Activated CD4-positive, alpha-beta T cell treated with anti-CD3 and anti-CD28 coated beads for 48 hours (primary cell): Measurements from ENCODE around the gene RAD51B.

Experiments
- DNase-seq: peaks from one replicate; pipeline ENCODE4 v3.0.0-alpha.2; 2020

The RAD51B gene

DNA sequence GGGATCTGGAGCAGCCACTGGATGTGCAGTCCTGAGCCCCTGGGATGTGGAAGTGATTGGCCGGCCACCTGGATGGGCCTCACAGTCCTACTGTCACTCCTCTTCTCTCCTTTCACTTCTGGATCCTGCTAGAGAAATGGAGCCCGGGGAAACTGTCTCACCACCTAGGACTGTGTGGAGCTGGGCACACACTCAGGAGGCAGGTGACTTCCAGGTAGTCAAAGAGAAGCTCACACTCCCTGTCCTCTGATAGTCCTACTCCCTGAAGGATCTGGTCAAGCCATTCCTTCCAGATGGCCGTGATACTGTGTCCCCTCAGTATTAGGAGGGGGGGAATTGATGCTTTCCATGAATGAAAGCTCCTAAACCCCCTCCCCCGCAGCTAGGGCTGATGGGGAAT, 772.2 kb downstream of the RAD51B start:
- no peak for DNase-seq

DNA sequence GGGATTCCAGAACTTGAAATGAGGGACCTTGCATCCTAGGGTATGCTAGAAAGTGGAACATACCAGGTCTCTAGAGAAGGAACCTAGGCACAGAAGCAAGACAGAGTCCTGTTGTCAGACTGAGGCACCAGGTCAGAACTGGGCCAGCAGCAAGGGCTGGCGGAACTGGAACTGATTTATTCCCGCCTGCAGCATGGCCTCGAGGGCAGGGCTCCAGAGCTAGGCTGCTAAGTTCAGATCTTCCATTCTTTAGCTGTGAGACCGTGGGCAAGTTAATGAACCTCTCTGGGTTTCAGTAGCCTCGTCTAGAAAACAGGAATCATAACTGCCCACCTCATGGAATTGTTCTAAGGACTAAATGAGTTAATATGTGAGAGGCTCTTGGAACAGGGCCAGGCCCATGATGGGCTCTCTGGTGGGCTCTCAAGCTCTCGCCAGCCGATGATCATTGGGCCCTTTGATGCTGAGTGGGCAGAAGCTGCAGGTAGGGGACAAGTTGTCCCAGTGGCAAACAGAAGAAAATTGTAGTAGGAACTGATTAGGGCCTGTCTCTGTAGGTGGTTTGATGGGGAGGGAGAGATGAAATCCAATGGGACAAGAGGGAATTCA, 773.5 kb downstream of the RAD51B start:
- DNase-seq, result no peak

DNA sequence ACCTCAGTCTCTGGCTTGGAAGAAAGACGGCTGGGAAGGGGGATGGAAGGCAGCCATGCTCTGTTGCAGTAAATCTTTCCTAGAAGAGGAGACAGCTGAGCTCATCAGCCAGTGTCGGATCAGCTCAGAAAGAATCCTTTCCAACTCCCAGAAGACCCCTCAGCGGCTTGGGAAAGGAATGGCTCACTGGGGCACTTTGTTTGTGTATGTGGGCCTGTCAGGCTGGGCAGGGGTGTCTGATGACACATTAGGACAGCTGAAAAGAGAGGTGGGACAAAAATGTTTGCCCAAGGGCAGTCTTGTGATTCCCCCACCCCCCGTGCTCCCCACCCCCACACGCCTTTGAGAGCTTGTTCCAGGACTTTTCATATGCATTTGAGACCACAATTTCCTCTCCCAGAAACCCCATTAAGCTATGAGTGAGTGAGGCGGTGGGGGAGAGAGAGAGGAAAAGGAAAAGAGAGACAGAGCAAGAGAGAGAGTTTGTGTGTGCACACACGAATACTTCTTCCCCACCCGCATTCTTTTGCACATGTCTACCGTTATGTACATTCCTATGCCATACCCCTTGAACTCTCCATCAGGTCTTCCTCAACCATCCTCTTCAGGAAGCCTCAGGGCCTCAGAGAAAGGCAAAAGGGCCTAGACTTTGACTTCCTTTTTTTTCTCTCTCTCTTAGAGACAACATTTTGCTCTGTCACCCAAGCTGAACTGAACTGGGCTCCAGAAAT, 774.4 kb downstream of the RAD51B start:
- DNase-seq, result no peak

DNA sequence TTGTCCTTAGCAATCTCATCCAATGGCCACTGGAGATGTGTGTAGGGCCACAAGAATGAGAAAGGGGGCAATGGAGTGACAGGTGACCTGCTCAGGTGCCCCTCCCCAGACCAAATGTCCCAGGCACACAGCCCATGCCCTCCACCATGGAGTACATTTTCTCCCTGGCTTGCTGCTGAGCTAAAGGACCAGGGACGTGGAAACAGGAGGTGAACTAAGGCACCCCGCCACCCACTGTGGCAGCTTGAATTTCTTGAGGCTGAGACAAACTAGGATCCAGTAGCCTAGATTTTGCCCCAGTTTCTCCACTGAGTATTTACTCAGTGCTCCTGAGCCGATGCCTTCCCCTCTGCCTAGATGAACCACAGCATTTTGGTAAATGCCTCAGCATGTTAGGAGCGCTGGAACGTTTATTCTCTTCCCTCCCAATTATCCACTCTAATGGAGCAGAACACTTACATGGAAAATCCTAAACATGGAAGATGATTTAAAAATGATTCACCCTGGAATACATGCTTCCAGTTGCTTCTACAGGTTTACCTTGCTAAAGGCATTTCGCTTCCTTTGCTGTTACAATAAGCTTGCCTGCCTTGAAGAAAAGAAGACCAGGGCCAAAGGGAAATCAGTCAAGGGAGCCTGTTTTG, 775.3 kb downstream of the RAD51B start:
- no peak for DNase-seq

DNA sequence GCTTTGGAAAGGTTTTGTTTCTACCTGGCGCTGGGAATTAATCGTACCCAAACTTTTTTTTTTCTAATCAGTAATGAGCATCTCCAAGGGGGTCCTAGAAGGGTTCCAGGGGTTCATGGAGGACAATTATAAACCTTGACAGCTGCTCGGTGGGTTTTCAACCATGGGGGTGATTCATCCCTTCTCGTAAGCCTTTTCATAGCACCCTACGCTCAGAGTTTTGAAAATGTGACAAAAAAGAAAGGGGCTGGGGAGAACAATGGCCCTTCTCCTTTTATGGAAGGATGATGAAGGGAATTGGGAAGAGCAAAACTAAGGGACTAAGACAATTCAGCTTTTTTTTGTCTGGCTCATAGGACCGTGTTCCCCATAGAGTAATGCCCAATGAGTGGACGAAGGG, 776.6 kb downstream of the RAD51B start:
- DNase-seq, result no peak

DNA sequence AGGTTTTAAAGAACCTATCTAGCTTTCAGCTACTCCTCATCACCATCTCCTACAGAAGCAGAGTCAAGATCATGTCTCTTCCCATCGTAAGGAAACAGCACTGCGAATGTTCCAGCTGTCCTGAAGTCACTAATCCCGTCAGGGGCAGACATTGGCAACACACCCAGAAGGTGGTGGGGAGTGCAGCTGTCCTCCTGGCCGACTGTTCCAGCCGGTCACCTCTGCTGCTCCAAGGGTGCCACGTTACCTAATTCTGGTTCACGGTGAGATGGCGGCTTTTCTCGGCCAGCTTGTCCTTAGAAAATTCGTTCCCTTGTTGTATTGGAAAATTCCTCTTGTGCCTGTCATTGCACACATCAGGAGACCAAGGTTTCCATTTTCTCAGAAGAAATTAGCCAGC, 777.1 kb downstream of the RAD51B start:
- DNase-seq, result no peak

DNA sequence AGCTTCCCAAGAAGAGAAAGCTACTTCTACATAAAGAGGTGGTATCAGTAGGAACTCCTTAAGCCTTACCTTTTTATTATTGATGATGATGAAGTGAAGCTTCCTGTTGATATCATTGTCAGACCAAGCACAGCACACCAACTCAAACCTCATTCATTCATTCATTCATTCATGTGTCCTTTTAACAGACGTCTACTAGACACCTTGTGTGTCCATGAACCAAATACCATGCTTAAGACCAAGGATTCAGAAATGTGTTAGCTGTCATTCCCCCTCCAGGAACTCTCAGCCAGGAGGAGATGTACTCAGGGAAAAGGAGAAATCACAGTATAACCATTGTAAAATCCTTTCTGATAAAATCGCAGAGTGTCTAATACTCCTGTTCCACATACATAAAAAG, 778.5 kb downstream of the RAD51B start:
- no peak for DNase-seq

DNA sequence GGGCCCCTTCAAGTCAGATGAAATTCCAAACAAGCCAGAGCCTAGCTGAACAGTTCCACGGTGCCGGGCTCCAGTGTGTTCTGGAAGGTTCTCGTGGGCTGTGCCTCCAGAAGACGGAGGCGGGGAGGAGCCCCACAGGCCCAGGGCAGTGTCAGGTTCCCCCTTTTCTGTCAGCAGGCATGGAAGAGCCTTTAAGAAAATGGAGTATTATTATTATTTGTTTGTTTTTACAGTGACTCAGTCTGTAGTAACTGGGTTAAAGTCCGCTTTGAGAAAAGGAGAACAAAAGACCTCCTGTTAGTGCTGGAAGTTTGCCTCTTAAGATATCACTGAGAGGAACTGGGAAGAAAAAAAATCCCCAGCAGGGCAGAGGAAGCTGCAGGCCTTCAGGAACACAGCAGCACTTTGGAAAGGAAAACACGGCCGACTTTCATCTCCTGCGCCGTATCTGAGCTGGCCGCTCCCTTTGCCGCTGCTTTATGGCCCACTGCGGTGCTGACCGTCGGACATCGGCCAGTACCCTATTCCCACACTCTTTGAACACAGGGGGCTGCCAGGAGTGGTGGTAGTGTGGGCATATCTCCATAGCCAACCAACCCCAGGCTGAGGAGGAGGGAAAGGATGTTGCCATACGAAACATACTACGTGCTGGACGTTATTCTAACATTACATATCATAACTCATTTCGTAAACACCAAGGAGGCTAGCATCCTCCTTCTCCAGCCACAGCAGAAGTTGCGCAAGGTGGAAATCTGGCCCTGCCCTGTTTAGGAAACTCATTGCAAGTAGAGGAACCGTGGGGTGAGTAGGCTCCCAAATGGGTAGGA, 779.3 kb downstream of the RAD51B start:
- DNase-seq, result no peak

DNA sequence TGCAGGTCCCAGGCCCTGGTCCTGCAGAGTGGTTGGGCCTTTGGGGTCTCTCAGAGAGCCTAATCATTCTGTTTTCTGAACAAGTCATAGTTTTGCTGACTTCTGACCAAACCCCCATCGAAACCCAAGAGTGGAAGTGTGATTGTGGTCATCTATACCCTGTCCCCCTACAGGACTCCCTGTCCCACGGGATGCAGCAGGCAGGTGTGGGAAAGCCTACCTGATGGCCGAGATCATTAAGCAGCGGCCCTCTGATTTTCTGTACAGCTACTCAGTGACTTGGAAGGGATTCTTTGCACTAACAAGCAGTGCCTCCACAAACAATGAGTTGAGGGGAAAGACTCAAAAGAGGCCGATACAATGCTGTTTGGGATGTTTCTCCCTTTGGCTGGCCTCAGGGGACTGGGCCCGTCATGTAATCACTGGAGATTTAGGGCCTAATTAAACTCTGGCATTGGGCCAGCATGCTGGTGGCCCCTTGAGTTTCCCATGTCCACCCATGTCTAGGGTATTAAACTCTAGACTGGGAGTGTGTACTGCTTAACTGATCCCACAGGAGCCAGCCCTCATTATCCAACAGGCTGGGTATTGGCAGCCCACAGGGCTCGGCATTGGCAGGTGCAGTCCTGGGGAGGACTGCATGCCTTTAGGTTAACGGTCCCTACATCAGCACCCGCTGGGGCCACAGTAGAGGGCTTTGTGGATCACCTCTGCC, 780.5 kb downstream of the RAD51B start:
- DNase-seq, result no peak

DNA sequence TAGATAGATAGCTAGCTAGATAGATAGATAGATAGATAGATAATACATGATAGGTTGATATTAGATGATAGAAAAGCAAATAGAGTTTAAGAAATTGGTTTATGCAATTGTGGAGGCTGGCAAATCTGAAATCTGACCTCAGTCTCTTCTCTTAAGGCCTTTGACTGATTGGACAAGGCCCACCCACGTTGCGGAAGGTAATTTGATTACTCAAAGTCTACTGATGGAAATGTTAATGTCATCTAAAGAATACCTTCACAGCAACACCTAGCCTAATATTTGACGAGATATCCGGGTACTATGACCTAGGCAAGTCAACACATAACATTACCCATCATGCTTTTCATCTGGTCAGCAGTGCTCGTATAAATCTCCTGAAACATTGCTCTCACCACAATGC, 782.9 kb downstream of the RAD51B start:
- no peak for DNase-seq

DNA sequence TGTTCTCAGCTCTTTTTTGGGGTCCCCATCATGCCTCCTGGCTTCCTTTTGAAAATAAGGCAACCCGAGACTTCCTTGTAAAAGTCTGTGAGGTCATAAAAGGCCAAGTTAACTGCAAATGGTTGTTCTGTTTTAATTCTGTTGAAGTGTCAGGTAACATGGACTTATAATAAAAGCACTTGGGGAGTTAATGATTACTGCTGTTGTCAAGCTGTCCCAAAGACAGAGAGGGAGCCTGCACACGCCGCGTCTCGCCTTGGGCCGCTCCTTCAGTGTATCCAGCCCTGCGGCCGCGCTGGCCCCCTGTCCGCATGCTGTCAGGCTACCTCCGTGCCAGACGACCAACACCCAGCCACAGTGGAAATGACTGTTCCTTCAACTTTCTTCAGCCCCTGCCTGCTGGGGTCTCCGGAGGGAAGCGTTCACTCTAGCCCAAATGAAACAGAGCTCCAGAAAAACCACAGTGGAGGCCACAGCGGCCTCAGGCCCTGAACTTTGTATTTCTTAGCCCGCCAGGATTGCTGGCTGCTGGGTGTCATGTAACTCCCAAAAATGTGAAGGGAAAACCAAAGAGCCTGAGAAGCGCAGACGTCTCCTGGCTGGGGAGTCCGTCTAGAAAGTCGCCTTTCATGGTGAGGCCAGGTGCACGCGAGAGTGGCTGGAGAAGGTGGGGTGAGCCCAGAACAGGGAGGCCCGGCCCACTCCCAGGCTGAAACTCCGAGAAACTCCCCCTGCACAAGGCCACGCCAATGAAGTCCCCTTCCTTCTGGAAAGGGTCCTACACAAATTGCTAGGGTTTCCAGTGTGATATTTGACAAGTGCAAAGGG, 784.2 kb downstream of the RAD51B start:
- no peak for DNase-seq

DNA sequence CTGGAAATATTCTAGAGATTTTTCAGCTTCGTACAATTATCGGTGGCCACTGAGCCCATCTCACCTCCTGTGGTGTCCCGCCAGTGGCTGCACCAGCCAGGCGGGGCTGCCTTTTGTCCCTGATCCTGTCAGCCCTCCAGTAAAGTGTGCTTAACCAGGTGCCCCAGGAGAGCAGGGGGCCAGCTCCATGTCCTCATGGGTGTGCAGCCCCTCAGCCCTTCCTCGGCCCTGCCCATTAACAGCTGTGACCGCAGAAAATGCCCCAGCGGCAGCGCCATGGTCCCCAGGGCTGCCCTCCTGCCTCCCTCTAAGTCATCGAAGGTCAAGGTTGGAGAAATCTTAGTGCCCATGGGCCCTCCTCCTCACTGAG, 784.8 kb downstream of the RAD51B start:
- no peak for DNase-seq

DNA sequence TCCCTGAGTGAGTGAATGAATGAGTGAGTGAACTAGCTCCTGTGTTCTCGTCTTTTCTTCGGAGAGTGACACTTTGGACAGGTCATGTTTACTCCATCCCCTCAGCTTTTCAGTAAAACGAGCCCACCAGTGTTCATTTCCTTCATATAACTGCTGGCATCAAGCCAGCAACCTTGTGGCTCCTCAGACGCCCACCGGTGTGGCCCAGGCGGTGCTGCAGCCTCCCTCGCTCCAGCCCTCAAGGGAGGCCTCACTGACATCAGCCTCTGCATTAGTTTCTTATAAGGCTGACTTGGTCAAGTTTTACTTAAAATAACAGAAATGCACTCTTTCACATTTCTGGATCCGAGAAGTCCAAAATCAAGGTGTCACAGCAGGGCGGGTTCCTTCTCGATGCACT, 785.2 kb downstream of the RAD51B start:
- no peak for DNase-seq

DNA sequence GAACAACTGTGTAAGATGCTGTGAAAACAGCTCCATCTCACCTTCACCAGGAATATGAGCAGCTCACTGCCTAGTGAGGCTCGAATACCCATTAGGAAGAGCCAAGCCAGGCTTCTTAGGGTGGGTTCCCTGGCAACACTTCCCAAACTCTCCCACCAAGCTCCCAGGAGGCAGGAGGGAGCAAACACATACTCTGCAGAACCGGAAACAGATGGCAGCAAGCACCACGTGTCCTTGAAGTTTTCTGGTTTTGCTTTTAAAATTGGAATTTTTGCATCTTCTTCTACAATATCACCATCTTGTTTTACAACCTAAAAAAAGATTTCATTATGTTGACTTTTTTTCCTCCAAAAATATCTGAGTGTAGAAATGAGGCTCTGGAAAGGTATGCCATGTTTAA, 786.6 kb downstream of the RAD51B start:
- DNase-seq, result no peak

DNA sequence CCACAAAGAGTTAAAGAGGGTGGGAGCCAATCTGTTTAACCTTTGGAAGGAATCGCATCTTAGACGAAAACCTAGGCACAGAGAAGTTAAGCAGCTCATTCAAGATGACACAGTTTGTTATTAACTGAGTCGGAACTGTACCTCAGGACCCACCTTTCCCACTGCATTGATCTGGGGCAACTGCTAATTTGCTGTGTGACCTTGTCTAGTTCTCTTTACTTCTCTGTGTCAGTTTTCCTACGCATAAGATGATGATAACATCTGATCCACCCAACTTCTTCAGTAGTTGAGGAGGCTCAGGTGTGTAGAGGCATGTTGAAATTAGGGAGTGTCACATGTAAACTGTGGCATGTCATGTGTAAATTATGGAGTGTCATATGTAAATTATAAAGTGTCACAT, 787.1 kb downstream of the RAD51B start:
- DNase-seq, result no peak

DNA sequence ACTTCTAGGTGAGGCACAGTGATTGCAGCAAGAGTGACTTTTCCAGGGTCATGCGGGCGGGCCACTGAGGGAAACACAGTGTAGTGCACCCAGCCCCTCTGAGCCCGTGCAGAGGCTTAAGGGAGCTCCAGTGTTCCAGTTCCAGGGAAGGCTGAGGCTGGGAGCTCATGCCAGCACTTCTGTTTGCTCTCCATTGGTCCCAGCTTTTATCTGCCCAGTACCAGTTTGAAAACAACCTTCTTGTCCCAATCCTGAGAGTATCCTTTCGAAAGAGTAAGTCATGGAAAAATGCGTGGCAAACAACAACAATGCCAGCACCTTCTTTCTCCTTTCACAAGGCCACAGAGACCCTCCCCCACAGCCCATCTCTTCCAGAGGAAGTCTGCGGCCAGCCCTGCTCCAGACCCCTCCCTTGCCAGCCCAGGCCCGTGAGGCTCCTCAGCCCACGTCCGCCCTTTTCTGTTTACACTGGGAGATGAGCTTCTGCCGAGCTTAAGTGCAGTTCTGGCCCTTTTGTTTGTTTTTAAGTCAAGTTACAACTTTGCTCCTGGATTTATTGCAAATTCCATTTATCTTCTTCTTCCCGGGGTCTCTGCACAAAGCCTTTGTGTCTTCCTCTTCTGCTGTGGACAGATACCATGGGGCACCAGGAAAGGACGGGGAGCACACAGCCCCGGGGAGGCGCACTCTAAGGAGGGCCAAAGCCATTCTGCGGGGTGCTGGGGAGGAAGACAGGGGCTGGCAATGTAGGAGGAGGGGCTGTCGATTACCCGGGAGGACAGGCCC, 787.7 kb downstream of the RAD51B start:
- no peak for DNase-seq

DNA sequence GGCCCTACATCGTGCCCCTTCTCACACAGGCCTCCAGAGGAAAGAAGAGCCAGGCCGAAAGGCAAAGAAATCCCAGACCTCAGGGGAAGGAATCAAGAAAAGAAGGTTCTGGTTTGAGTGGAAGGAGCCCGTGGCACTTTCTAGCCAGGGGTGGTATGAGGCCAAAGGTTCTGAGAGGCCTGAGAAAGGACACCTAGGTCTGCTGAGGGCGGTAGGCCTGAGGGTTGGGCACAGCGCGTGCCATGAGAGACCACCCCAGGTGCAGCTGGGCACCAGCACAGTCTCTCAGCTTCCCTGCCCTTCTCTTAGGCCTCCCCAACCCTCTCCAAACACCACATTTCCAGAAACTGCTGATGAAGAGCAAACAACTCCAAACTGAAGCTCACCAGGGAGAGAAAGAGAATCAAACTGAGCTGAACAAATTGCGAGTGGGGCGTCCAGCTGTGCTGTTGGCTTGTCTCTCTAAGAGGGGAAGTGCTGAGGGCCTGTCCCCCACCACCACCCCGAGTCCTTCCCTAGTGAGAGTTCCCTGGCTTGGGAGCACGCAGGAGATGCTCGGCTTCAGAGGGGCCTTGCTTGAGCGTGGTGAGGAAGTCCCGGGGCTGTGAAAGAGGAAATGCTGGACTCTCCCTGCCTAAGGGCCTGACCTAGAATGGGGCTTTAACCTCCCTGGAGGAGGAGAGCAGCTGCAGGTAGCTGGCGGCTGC, 788.4 kb downstream of the RAD51B start:
- DNase-seq, result no peak

DNA sequence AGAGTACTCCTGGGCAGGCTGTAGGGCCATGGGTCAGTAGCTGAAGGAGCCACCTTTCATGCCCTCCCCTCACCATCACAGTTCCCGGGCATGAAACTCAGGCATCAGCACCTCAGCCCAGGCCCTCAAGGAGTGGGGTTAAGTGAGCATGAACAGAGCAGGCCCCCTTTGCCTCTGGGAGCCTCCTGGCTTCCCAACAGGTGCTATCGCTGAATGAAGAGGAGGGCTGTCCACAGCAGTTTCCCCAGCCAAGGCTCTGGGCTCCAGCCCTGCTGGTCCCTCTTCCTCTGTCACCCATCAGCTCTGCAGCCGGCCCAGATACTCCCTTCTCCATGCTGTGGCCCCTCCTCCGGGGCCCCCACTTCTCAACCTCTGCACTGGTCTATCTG, 789.0 kb downstream of the RAD51B start:
- DNase-seq, result no peak

DNA sequence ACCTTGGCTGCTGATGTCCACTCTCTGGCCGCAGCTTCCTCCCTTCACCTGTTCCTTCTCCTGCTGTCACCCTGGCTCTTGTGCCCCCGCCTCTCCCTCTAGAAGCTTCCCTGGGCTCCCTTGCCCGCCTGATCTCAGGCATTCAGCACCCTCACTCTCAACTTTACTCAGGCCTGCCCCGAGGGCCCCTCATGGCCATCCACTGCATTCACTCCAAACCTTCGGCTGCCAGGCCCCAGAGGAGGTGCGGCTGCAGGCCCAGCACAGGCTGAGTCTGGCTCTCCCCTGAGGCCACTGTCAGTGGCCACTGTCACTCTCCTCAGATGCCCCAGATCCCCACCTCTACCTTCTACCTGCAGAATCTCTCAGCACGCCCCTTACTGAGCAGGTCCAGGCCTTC, 789.4 kb downstream of the RAD51B start:
- DNase-seq, result no peak

DNA sequence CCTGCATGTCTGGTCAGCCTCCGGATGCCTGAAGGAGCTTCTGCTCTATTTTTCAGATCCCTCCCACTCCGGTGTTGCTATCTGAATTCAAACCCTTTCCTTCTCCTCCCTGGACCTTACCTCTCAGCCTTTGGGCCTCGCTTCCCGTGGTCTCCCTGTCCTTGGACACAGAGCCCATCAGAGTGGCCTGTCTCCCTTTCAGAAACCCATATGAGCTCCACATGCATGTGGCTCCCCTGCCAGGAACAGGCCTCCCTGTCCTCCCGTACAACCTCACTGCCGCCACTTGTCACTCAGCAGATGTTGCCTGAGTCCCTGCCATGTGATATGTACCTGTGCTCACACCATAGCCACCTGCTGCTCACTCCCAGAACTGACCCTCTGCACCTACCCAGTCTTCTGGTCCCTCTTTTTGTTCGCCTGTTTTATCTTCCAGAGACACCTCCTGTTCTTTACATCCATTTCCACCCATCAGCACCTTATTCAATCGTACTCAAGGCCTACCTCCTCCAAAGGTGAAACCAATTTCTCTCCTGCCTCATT, 790.7 kb downstream of the RAD51B start:
- no peak for DNase-seq
